DOHH2 (cell line): ENCODE results near the gene CCND3.

ENCODE experiments used
- CTCF ChIP-seq: fragments of 200-600 bp; sonication (generic); IDR thresholded peaks from one replicate; pipeline ENCODE4 v1.5.1; 2014; ENCODE audit warnings: antibody characterized with exemption, mild to moderate bottlenecking, low read depth, low read length; ENCODE audit not compliant: poor library complexity, severe bottlenecking
- EZH2phosphoT487 ChIP-seq: fragments of 200-600 bp; sonication (generic); IDR thresholded peaks from 2 replicates; pipeline ENCODE4 v1.6.1; 2017; ENCODE audit warnings: borderline replicate concordance, mild to moderate bottlenecking, antibody characterized with exemption, low read length, moderate library complexity, mixed read lengths

DNA sequence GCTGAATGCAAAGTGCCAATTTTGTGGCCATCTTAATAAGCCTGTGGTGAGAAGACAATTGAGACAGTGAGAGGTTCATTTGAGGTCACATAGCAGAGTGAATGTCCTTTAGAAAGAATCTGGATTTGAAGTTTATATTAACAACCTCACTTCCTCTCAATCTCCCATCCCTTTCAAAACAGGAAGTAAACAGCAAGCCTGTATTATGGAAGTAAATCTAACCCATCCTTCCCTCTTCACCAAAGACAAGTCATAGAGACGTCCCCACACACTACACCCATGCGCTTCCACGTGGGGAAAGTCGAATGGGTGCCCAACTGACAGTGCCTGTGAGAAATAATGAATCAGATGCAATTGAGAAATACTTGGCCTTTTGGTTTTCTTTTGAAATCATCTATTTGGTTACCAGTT, 28.8 kb upstream of the CCND3 start:
- TF ChIP-seq CTCF, result no peak
- no peak for TF ChIP-seq EZH2phosphoT487
